ENCODE results near the gene GRHL3. TPM values are rescaled to one million over a fixed set of nuclear protein-coding genes. Genes with fewer than 3 reads are reported as not detected.

GRHL3 gene
- total and polyA plus RNA-seq, 2 donors (not counting 3 experiments of a cell fraction or from before 2014, with no cell fraction given): not detected

- Histone ChIP-seq H3K4me1 (ENCODE audit: control insufficient read depth, extremely low read depth, insufficient read depth, low read length) (no peaks in the 10 kb centered on the region), H3K27ac (ENCODE audit: insufficient read depth, low read depth, low read length) (no peak overlapping the region), H3K36me3 (ENCODE audit: control insufficient read depth in 2 of 2, extremely low read depth in 1 of 2, insufficient read depth in 2 of 2, low read length in 2 of 2) (no peaks in the 10 kb centered on the region), H3K79me2 (ENCODE audit: control insufficient read depth, insufficient read depth, low read length) (no peaks in the 10 kb centered on the region), H3K9me3 (replicated peaks; ENCODE audit: control insufficient read depth, insufficient read depth, low read length) (no peaks in the 10 kb centered on the region), H3K9ac (replicated peaks; ENCODE audit: extremely low read depth, insufficient read depth, low read length) (no peak overlapping the region), H2AFZ (ENCODE audit: low read depth, low read length) (no peak overlapping the region), H4K20me1 (replicated peaks; ENCODE audit: control insufficient read depth, extremely low read depth, insufficient read depth, low read length) (no peaks in the 10 kb centered on the region), H3K9me1 (replicated peaks; ENCODE audit: control insufficient read depth, extremely low read depth, insufficient read depth, low read length) (no peaks in the 10 kb centered on the region), H3K27me3 (ENCODE audit: control insufficient read depth in 2 of 2, insufficient read depth in 2 of 2, low read length in 2 of 2) (no peaks in the 10 kb centered on the region), H3K4me2 (ENCODE audit: insufficient read depth, low read length) (no peak overlapping the region), H3K4me3 (replicated peaks in 1 of 3; ENCODE audit: insufficient read depth in 1 of 3, low read depth in 1 of 3, low read length in 3 of 3) (no peak overlapping the region)
- dilution Hi-C loops (cut with MboI; ENCODE audit: extremely low pct_ligation_motif_present, low sequenced_read_pairs): no loop called here
- ChIA-PET POLR2A (no interaction called here), CTCF (no interaction called here)
- FAIRE-seq (no peak), DNase-seq (ENCODE audit: low read depth, low spot score) (no peak)
- intact Hi-C loops (cut with micrococcal nuclease): no loop called here
- BruUV-seq (replicated peaks): no TSS peak
- no peak for TF ChIP-seq GATA2 (IDR thresholded peaks at IDR 0.05; ENCODE audit: insufficient read depth, insufficient read length, low read depth, low read length)
- no peak for TF ChIP-seq POLR2A (IDR thresholded peaks at IDR 0.05; ENCODE audit: low read depth, low read length)
- no peak for TF ChIP-seq MYC (IDR thresholded peaks at IDR 0.05; ENCODE audit: low read depth, low read length)
- TF ChIP-seq FOS (IDR thresholded peaks at IDR 0.05; ENCODE audit: borderline replicate concordance, insufficient read depth, low read length): no peak
- no peak for TF ChIP-seq EZH2 (IDR thresholded peaks at IDR 0.05; ENCODE audit: borderline replicate concordance, low read depth, low read length, severe bottlenecking)
- no peak for TF ChIP-seq POLR2AphosphoS5 (IDR thresholded peaks at IDR 0.05; ENCODE audit: insufficient read depth, low read depth, low read length)
- TF ChIP-seq, protein P1, sequence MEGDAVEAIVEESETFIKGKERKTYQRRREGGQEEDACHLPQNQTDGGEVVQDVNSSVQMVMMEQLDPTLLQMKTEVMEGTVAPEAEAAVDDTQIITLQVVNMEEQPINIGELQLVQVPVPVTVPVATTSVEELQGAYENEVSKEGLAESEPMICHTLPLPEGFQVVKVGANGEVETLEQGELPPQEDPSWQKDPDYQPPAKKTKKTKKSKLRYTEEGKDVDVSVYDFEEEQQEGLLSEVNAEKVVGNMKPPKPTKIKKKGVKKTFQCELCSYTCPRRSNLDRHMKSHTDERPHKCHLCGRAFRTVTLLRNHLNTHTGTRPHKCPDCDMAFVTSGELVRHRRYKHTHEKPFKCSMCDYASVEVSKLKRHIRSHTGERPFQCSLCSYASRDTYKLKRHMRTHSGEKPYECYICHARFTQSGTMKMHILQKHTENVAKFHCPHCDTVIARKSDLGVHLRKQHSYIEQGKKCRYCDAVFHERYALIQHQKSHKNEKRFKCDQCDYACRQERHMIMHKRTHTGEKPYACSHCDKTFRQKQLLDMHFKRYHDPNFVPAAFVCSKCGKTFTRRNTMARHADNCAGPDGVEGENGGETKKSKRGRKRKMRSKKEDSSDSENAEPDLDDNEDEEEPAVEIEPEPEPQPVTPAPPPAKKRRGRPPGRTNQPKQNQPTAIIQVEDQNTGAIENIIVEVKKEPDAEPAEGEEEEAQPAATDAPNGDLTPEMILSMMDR (IDR thresholded peaks at IDR 0.05; ENCODE audit: extremely low read depth in 1 of 2, insufficient read depth in 1 of 2, low read depth in 1 of 2, low read length in 2 of 2): no peak
- no peak for TF ChIP-seq JUN (IDR thresholded peaks at IDR 0.05; ENCODE audit: borderline replicate concordance, insufficient read depth, insufficient read length, low read depth)
- TF ChIP-seq MAX (IDR thresholded peaks at IDR 0.05; ENCODE audit: insufficient read depth, insufficient read length): no peak
Measured at GRCh38 chr1:24353292-24353891, 34.2 kb downstream of the GRHL3 start.
